GM19025 (cell line): ENCODE measurements around the gene KMT2A.

Experiments
- ATAC-seq: cut with Tn5 transposase; IDR thresholded peaks from one replicate; pipeline ENCODE4 v1.9.1; 2021; ENCODE audit warnings: mild to moderate bottlenecking, low read depth, moderate library complexity; ENCODE audit not compliant: unreplicated experiment

The KMT2A gene

DNA sequence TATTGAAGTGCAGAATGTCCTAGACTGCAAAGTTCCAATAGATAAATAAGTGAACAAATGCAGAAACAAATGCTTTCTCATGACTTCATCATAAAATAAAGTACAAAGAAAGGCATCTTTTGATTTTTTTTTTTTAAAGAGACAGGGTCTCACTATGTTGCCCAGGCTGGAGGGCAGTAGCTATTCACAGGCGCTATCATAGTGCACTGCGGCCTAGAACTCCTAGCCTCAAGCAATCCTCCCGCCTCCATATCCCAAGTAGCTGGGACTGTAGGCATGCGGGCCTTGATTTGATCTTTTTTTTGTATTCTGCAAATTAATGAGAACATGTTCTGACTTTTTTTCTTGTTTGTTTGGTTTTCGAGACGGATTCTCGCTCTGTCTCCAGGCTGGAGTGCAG, 138.3 kb downstream of the KMT2A start:
- ATAC-seq = no peak
